Activated naive CD4-positive, alpha-beta T cell treated with anti-CD3 and anti-CD28 coated beads, Interleukin-2, amount 10 ng/mL, durations not matched to agents 7 days and 5 days (primary cell): Measurements from ENCODE around the gene FAHD1.
"Not testable (repeated sequence)": the region's sequence is repeated elsewhere in the genome, so short reads cannot be mapped to it uniquely, and the experiment has no call there.

Source experiments
- CTCF ChIA-PET: fragments of 350-600 bp; sonication (Branson Sonifier 250); formaldehyde crosslinking; loops from one replicate; lab custom pipeline; 2021; ENCODE audit warnings: antibody characterized with exemption; lab: Charles Lee
- DNase-seq: peaks from one replicate; pipeline ENCODE4 v3.0.0-alpha.2; 2020
- H3K27ac Mint-ChIP-seq: one replicate; pipeline ENCODE4 v1.8.0; 2021; ENCODE audit warnings: mild to moderate bottlenecking, moderate library complexity, mixed read lengths
- H3K27me3 Mint-ChIP-seq: one replicate; pipeline ENCODE4 v1.8.0; 2021; ENCODE audit warnings: mild to moderate bottlenecking, mixed read lengths
- H3K36me3 Mint-ChIP-seq: one replicate; pipeline ENCODE4 v1.8.0; 2021; ENCODE audit warnings: mixed read lengths
- H3K4me1 Mint-ChIP-seq: one replicate; pipeline ENCODE4 v1.8.0; 2021; ENCODE audit warnings: mixed read lengths
- H3K4me3 Mint-ChIP-seq: one replicate; pipeline ENCODE4 v1.8.0; 2021; ENCODE audit warnings: mild to moderate bottlenecking, moderate library complexity, mixed read lengths
- H3K9me3 Mint-ChIP-seq: one replicate; pipeline ENCODE4 v1.8.0; 2021; ENCODE audit warnings: mixed read lengths

The FAHD1 gene

GRCh38 chr16:1793578-1794220 is 33.3 kb upstream of the FAHD1 start, which contains the start of gene IGFALS:
TSS of gene IGFALS (minus strand) at chr16:1793705. CDS start at chr16:1793652, 53 bp downstream.
- Mint-ChIP-seq H3K27me3 (no peaks in the 10 kb centered on the region), H3K36me3 (peaks cover 7% of the 10 kb centered on the region), H3K4me3 (no peak within 1 kb of the TSS), H3K9me3 (peaks cover 11% of the 10 kb centered on the region), H3K4me1 (no peaks in the 10 kb centered on the region), H3K27ac (no peak within 1 kb of the TSS)
- CTCF ChIA-PET = no interaction called here
- no peak for DNase-seq

GRCh38 chr16:1794221-1794871 is 32.7 kb upstream of the FAHD1 start:
- peaks cover 17% of the 10 kb centered on the region for H3K9me3 Mint-ChIP-seq
- no peak for DNase-seq
- no peaks in the 10 kb centered on the region for H3K4me1 Mint-ChIP-seq
- peaks cover 4% of the 10 kb centered on the region for H3K27me3 Mint-ChIP-seq
- CTCF ChIA-PET = no interaction called here
- H3K36me3 Mint-ChIP-seq = peaks cover 5% of the 10 kb centered on the region
- no peak overlapping the region for H3K4me3 Mint-ChIP-seq
- no peak overlapping the region for H3K27ac Mint-ChIP-seq

- H3K4me1 Mint-ChIP-seq = no peaks in the 10 kb centered on the region
- peaks cover 23% of the 10 kb centered on the region for H3K9me3 Mint-ChIP-seq
- H3K36me3 Mint-ChIP-seq = peaks cover 7% of the 10 kb centered on the region
- DNase-seq = no peak
- CTCF ChIA-PET = no interaction called here
- H3K4me3 Mint-ChIP-seq = no peak overlapping the region
- peaks cover 4% of the 10 kb centered on the region for H3K27me3 Mint-ChIP-seq
- H3K27ac Mint-ChIP-seq = no peak overlapping the region
Measured at GRCh38 chr16:1794908-1795666, 31.9 kb upstream of the FAHD1 start.

- H3K36me3 Mint-ChIP-seq, CTCF ChIA-PET, H3K4me3 Mint-ChIP-seq, H3K4me1 Mint-ChIP-seq, H3K27ac Mint-ChIP-seq, H3K27me3 Mint-ChIP-seq, DNase-seq: not testable (repeated sequence)
- H3K9me3 Mint-ChIP-seq = peaks cover 29% of the 10 kb centered on the region
Measured at GRCh38 chr16:1799263-1799662, 27.7 kb upstream of the FAHD1 start.

- Mint-ChIP-seq H3K4me3 (no peak overlapping the region), H3K4me1 (no peaks in the 10 kb centered on the region), H3K36me3 (peaks cover 10% of the 10 kb centered on the region), H3K9me3 (peaks cover 29% of the 10 kb centered on the region), H3K27me3 (peaks cover 4% of the 10 kb centered on the region), H3K27ac (no peak overlapping the region)
- CTCF ChIA-PET = no interaction called here
- DNase-seq = no peak
Measured at GRCh38 chr16:1800701-1801100, 26.3 kb upstream of the FAHD1 start.

GRCh38 chr16:1807626-1808025 is 19.4 kb upstream of the FAHD1 start:
- no peak for DNase-seq
- Mint-ChIP-seq H3K9me3 (no peaks in the 10 kb centered on the region), H3K4me3 (no peak overlapping the region), H3K36me3 (peaks cover 13% of the 10 kb centered on the region), H3K27me3 (no peaks in the 10 kb centered on the region), H3K4me1 (peaks cover 2% of the 10 kb centered on the region), H3K27ac (no peak overlapping the region)
- CTCF ChIA-PET = no interaction called here

GRCh38 chr16:1808691-1809090 is 18.3 kb upstream of the FAHD1 start:
- H3K4me1 Mint-ChIP-seq = peaks cover 5% of the 10 kb centered on the region
- H3K4me3 Mint-ChIP-seq = no peak overlapping the region
- H3K27me3 Mint-ChIP-seq = no peaks in the 10 kb centered on the region

GRCh38 chr16:1809281-1809801 is 17.7 kb upstream of the FAHD1 start:
- Mint-ChIP-seq H3K36me3 (peaks cover 17% of the 10 kb centered on the region), H3K27ac (no peak overlapping the region), H3K4me1 (peaks cover 5% of the 10 kb centered on the region), H3K27me3 (no peaks in the 10 kb centered on the region), H3K9me3 (no peaks in the 10 kb centered on the region), H3K4me3 (no peak overlapping the region)
- CTCF ChIA-PET = no interaction called here
- no peak for DNase-seq

More at GRCh38 chr16:1808691-1809090, 18.3 kb upstream of the FAHD1 start:
- no peak for DNase-seq
- Mint-ChIP-seq H3K27ac (no peak overlapping the region), H3K9me3 (no peaks in the 10 kb centered on the region), H3K36me3 (peaks cover 17% of the 10 kb centered on the region)
- CTCF ChIA-PET = interaction anchor here (0.6 kb wide), 1 partner anchor 57 kb away, joined by 3 read pairs; no protein-coding TSS in a partner anchor

- Mint-ChIP-seq H3K27ac (no peak overlapping the region), H3K36me3 (peaks cover 17% of the 10 kb centered on the region), H3K9me3 (no peaks in the 10 kb centered on the region), H3K27me3 (no peaks in the 10 kb centered on the region), H3K4me1 (peaks cover 5% of the 10 kb centered on the region), H3K4me3 (no peak overlapping the region)
- CTCF ChIA-PET = no interaction called here
- no peak for DNase-seq
Measured at GRCh38 chr16:1810106-1810505, 16.9 kb upstream of the FAHD1 start.

- Mint-ChIP-seq H3K36me3 (peaks cover 20% of the 10 kb centered on the region), H3K9me3 (no peaks in the 10 kb centered on the region), H3K4me3 (no peak overlapping the region), H3K27me3 (no peaks in the 10 kb centered on the region), H3K27ac (no peak overlapping the region), H3K4me1 (peaks cover 5% of the 10 kb centered on the region)
- DNase-seq = no peak
- CTCF ChIA-PET = no interaction called here
Measured at GRCh38 chr16:1810536-1810935, 16.5 kb upstream of the FAHD1 start.

- Mint-ChIP-seq H3K4me3 (no peak overlapping the region), H3K27me3 (no peaks in the 10 kb centered on the region), H3K4me1 (peaks cover 5% of the 10 kb centered on the region), H3K9me3 (no peaks in the 10 kb centered on the region), H3K36me3 (peaks cover 13% of the 10 kb centered on the region), H3K27ac (no peak overlapping the region)
- CTCF ChIA-PET = interaction anchor here (1.0 to 1.7 kb wide), 4 partner anchors 11 to 111 kb away, joined by 3 to 6 read pairs (median 3); no protein-coding TSS in a partner anchor
- peak; percentile 73 for DNase-seq
Measured at GRCh38 chr16:1812732-1813163, 14.3 kb upstream of the FAHD1 start.

- peaks cover 11% of the 10 kb centered on the region for H3K36me3 Mint-ChIP-seq
- no peak for DNase-seq
- peaks cover 5% of the 10 kb centered on the region for H3K4me1 Mint-ChIP-seq
- H3K27ac Mint-ChIP-seq = no peak overlapping the region
- H3K9me3 Mint-ChIP-seq = no peaks in the 10 kb centered on the region
- CTCF ChIA-PET = interaction anchor here (0.6 kb wide), 1 partner anchor 66 kb away, joined by 5 read pairs; no protein-coding TSS in a partner anchor
- H3K4me3 Mint-ChIP-seq = no peak overlapping the region
- H3K27me3 Mint-ChIP-seq = no peaks in the 10 kb centered on the region
Measured at GRCh38 chr16:1815461-1815860, 11.5 kb upstream of the FAHD1 start.

- Mint-ChIP-seq H3K27me3 (no peaks in the 10 kb centered on the region), H3K9me3 (no peaks in the 10 kb centered on the region), H3K4me1 (peaks cover 5% of the 10 kb centered on the region), H3K4me3 (no peak overlapping the region), H3K36me3 (peaks cover 11% of the 10 kb centered on the region), H3K27ac (no peak overlapping the region)
- CTCF ChIA-PET = no interaction called here
- no peak for DNase-seq
Measured at GRCh38 chr16:1816396-1817275, 10.4 kb upstream of the FAHD1 start.
